RWPE2 (cell line): Measurements from ENCODE around the gene ORM1.

Source experiments
- ATAC-seq: fragments of 200-7000 bp; cut with Tn5 transposase; 3 replicates; pipeline ENCODE4 v1.9.1; 2021; ENCODE audit warnings: low read depth
- DNase-seq: peaks from one replicate; pipeline ENCODE4 v3.0.0-alpha.2; 2020; ENCODE audit warnings: low spot score
- H3K27ac ChIP-seq: fragments of 450-650 bp; 2 replicates; pipeline ENCODE4 v1.5.1; 2017; ENCODE audit warnings: mild to moderate bottlenecking; ENCODE audit not compliant: poor library complexity, severe bottlenecking
- H3K27me3 ChIP-seq: fragments of 250-450 bp; sonication (Bioruptor Pico); 2 replicates; pipeline ENCODE4 v1.5.1; 2021; ENCODE audit warnings: mild to moderate bottlenecking, moderate library complexity; ENCODE audit not compliant: insufficient read depth, poor library complexity, severe bottlenecking
- H3K36me3 ChIP-seq: fragments of 250-450 bp; sonication (Bioruptor Pico); 2 replicates; pipeline ENCODE4 v1.5.1; 2020; ENCODE audit warnings: low read depth, mild to moderate bottlenecking, moderate library complexity
- H3K4me1 ChIP-seq: fragments of 250-450 bp; sonication (Bioruptor Pico); 2 replicates; pipeline ENCODE4 v1.5.1; 2021; ENCODE audit warnings: mild to moderate bottlenecking, moderate library complexity; ENCODE audit not compliant: insufficient read depth, poor library complexity, severe bottlenecking
- H3K4me3 ChIP-seq: fragments of 250-450 bp; sonication (Bioruptor Pico); 2 replicates; pipeline ENCODE4 v1.5.1; 2021; ENCODE audit warnings: mild to moderate bottlenecking, moderate library complexity; ENCODE audit not compliant: severe bottlenecking
- H3K9me3 ChIP-seq: fragments of 250-450 bp; sonication (Bioruptor Pico); 2 replicates; pipeline ENCODE4 v1.5.1; 2021; ENCODE audit warnings: mild to moderate bottlenecking, moderate library complexity; ENCODE audit not compliant: severe bottlenecking
- CTCF ChIP-seq: fragments of 450-650 bp; IDR thresholded peaks from one replicate; pipeline ENCODE4 v1.5.1; 2017; ENCODE audit warnings: mild to moderate bottlenecking, moderate library complexity; ENCODE audit not compliant: poor library complexity, severe bottlenecking

The ORM1 gene

DNA sequence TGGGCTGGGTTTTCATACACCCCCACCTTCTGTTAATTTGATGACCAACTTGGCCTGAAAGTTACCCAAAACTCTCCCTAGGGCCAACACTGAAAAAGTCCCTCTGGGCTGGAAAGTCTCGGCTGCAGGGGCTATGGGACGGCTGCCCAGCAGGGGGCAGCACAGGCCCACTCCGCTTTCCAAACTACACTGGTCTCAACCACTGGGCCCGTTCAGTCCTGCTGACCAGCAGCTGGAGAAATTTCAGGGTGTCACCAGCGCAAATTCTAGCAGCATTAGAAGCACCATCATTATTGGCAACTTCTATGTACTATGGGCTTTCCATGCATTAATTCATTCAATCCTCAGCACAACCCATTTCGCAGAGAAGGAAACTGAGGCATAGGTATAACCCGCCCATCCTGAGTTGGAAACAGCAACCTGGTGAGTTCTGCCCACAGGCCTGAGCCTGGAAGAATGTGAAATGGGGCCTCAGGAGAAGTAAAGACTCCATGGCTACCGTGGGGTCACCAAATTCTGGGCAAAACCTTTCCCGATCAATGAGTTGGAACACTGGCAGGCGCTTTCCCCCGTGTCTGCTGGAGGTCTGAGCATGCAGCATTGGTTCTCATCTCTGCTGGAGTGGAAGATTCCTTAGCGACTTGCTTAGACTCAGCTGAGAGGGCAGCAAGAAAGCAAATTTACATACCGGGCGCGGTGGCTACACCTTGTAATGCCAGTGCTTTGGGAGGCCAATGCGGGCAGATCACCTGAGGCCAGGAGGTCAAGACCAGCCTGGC lies 16.4 kb downstream of the ORM1 start:
- Histone ChIP-seq H3K27me3 (no peaks in the 10 kb centered on the region), H3K36me3 (peaks cover 12% of the 10 kb centered on the region), H3K4me1 (peaks cover 8% of the 10 kb centered on the region), H3K4me3 (no peak overlapping the region), H3K9me3 (no peaks in the 10 kb centered on the region), H3K27ac (no peak overlapping the region)
- TF ChIP-seq CTCF: peak; percentile 86
- DNase-seq (no peak), ATAC-seq (peak; percentile 62; the same call in 2 of the 3 replicates)

DNA sequence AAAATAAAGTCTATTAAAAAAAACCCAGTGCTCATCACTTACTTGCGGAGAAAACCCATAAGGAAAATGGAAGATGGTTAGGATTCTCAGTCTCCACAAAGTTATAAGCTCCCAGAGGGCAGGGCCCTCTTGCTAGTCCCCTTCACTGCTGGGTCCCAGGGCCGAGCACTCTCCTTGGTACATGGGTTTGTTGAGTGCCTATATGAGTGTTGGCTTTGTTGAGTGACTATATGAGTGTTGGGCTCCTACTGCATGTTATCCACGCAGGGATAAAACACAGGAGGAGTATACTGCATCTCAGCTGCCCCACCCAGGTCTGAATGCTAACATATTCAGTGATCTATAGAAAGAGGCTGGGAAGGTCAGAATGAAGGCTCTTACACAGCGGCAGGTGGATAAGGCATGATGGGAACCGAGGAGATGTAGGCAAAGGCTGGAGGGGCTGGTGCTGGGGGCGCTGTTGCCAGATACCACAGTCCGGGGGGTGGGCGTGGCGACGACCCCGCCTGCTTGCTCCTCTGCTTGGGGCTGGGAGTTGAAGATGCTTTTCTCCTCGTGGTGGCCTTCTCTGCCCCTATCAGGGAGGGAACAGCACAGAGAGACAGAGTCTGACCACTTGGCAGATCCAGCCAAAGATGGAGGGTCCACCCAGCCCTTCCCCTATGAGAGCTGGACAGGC lies 18.4 kb downstream of the ORM1 start:
- ATAC-seq: no peak
- Histone ChIP-seq H3K9me3 (no peaks in the 10 kb centered on the region), H3K4me1 (peaks cover 8% of the 10 kb centered on the region), H3K27ac (no peak overlapping the region), H3K36me3 (peaks cover 15% of the 10 kb centered on the region), H3K27me3 (no peaks in the 10 kb centered on the region), H3K4me3 (no peak overlapping the region)
- TF ChIP-seq CTCF: no peak
- no peak for DNase-seq

- peaks cover 22% of the 10 kb centered on the region for H3K36me3 ChIP-seq
- TF ChIP-seq CTCF: no peak
- H3K4me3 ChIP-seq: no peak overlapping the region
- H3K9me3 ChIP-seq: no peaks in the 10 kb centered on the region
- no peaks in the 10 kb centered on the region for H3K27me3 ChIP-seq
- DNase-seq (no peak), ATAC-seq (no peak)
- no peak overlapping the region for H3K27ac ChIP-seq
- H3K4me1 ChIP-seq: peaks cover 8% of the 10 kb centered on the region
Observed at GRCh38 chr9:114341991-114342390, 19.1 kb downstream of the ORM1 start.

DNA sequence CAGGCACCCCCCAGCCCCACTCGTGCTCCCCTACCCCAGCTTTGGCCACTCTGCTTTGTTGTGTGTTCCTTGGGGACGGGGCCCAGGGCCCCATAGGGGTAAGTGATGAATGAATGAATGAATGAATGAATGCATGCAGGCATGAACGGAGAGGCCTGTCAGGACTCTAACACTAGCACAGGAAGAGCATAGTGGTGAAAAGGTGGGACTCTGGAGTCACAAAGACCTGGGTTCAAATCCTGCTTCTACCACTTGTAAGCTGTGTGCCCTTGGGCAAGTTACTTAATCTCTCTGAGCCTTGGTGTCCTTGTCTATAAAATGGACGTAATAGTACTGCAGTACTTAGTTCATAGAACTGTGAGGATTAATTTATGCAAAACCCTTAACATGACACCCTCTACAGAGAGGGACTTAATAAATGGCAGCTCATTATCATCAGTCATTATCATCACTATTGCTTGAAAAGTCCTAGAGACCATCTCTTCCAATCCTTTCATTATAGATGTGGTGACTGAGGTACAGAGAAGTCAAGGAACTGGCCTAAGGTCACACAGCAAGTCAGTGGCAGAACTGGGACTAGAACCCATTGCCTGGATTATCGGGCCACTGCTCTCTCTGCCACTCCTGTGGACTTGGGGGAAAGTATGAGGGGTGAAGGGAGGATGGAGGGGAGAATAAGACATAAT lies 20.0 kb downstream of the ORM1 start:
- Histone ChIP-seq H3K4me1 (peaks cover 8% of the 10 kb centered on the region), H3K4me3 (no peak overlapping the region), H3K27me3 (no peaks in the 10 kb centered on the region), H3K36me3 (peaks cover 27% of the 10 kb centered on the region), H3K9me3 (no peaks in the 10 kb centered on the region), H3K27ac (no peak overlapping the region)
- no peak for DNase-seq
- ATAC-seq: no peak
- no peak for TF ChIP-seq CTCF
